Fibroblast of villous mesenchyme (primary cell): Measurements from ENCODE around the gene MFSD11. TPM values are rescaled to one million over a fixed set of nuclear protein-coding genes. Genes with fewer than 3 reads are reported as not detected.
A peak's percentile ranks its signal among the peaks of the same experiment; 100 is the strongest.
"Not testable (repeated sequence)": the region's sequence is repeated elsewhere in the genome, so short reads cannot be mapped to it uniquely, and the experiment has no call there.

Source experiments
- DNase-seq: peaks from one replicate; pipeline ENCODE4 v3.0.0-alpha.2; 2010; ENCODE audit warnings: low read depth
- H3K4me3 ChIP-seq: 2 replicates; pipeline ENCODE4 v1.5.1; 2011; ENCODE audit warnings: low read depth, mild to moderate bottlenecking, low read length
- total RNA-seq: library from RNA; depleted of rRNA; stranded (reverse); fragments of >200 nt; gene quantifications from 2 replicates; pipeline ENCODE4 v1.2.3, GENCODE V29; 2012
- TF ChIP-seq, protein P1 (sequence below): IDR thresholded peaks from 2 replicates; pipeline ENCODE4 v1.5.1; 2012; ENCODE audit warnings: low read depth, mild to moderate bottlenecking, low read length; ENCODE audit not compliant: insufficient read depth

Gene MFSD11
- total RNA-seq, 1 donor: 44.5 TPM

DNA sequence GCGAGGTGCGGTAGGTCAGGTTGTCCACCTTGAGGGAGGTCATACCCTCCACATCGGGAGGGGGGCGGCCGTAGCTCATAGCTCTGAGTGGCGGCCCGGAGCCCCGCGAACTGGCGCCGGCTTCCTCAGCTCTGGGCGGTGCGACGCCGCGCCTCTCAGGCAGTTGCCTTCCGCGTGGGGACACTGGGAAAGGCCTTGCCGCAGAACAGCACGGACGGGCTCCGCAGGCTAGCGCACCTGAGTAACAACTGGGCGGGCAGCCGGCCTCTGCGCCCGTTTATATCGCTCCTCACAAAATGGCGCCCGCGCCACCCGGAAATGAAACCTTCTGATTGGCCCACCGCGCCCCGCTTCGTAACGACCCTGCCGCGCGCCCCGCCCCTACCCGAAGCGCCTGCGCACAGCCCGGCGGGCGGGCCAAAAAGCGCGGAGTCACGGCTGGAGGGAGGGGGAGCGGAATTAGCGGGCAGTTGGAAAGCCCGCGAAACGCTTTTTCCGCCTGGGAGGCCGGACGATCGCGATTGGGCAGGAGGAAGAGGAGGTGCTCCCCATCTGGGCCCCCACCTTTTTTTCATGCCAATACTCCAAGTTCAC is 740 bp upstream of the MFSD11 start, which contains the start of gene SRSF2:
TSS of gene SRSF2 (minus strand) at position 250 of the 594 bp plus-strand sequence. CDS start at position 79, 171 bp downstream.
- TF ChIP-seq, protein P1, sequence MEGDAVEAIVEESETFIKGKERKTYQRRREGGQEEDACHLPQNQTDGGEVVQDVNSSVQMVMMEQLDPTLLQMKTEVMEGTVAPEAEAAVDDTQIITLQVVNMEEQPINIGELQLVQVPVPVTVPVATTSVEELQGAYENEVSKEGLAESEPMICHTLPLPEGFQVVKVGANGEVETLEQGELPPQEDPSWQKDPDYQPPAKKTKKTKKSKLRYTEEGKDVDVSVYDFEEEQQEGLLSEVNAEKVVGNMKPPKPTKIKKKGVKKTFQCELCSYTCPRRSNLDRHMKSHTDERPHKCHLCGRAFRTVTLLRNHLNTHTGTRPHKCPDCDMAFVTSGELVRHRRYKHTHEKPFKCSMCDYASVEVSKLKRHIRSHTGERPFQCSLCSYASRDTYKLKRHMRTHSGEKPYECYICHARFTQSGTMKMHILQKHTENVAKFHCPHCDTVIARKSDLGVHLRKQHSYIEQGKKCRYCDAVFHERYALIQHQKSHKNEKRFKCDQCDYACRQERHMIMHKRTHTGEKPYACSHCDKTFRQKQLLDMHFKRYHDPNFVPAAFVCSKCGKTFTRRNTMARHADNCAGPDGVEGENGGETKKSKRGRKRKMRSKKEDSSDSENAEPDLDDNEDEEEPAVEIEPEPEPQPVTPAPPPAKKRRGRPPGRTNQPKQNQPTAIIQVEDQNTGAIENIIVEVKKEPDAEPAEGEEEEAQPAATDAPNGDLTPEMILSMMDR: no peak
- H3K4me3 ChIP-seq: peak within 1 kb of the TSS; percentile 94
- DNase-seq: peak; percentile 99

- peak overlapping the region; percentile 94 for H3K4me3 ChIP-seq
- TF ChIP-seq, protein P1: no peak
- peak; percentile 33 for DNase-seq
These were observed 540 bp downstream of the MFSD11 start for GRCh38 chr17:76738468-76738850.

DNA sequence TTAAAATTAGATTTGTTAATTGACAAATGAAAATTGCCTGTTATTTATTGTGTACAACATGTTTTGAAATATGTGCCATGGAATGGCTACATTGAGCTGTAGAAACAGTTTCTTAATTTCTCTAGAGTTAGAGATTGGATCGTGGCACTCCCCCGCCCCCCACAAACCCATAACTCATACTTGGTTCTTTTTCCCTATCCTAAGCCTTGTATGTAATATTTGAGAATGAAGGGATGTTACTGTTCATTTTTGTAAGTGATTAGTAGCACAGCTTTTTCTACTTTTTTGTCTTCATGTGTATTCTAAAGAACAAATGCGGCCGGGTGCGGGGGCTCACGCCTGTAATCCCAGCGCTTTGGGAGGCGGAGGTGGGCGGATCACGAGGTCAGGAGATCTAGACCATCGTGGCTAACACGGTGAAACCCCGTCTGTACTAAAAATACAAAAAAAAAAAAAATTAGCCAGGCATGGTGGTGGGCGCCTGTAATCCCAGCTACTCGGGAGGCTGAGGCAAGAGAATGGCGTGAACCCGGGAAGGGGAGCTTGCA is 1.7 kb downstream of the MFSD11 start:
- H3K4me3 ChIP-seq: peak overlapping the region; percentile 94
- DNase-seq: not testable (repeated sequence)

DNA sequence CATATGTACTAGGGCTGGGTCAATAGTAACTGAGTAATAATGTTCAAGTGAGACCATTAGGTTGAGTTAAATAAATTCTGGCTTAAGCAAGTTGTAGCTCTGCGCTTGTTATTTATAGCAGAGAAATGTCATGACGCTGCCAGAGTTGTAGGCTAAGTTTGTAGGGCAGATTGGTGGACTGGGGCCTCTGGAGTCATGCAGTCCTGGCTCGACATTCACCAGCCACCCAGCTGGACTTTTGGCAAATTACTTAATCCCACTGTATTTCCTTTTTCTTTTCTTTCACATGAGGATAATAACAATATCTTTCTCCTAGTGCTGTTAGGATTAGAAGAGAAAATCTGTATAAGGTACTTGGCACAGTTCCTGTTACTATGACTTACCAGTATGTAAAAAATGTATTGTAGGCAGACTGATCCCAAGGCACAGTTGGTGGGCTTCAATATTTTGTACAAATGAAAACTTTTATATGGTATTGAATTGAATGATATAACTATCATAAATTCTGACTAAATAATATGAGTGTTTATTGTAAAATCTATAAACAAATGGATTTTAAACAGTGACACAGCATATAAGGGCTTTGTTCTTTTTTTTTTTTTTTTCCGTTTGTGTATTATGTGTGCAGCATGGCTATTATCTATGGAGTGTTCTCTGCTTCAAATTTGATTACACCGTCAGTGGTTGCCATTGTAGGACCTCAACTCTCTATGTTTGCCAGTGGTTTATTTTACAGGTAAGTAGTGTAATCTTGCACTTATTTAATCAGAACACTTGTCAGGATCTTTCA is 2.6 kb downstream of the MFSD11 start:
- DNase-seq: peak; percentile 48
- H3K4me3 ChIP-seq: no peak overlapping the region
- TF ChIP-seq, protein P1: no peak

DNA sequence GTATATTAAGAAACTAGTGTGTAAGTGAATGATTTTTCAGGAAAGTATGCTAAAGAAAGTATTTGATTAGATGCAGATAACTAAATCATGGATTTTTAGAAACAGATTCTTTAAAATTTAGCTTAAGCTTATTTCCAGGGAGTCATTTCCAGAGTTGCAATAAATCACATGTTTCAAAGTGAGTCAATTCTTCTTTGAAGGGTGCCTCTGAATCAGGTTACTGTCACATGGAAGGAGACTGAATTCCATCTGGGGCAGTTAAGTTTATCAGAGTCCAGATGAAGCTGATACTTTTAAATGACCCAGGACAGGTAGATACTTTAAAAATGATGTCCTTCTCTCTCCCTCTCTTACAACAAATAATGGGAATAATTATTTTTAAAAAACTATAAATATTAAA is 5.0 kb downstream of the MFSD11 start:
- TF ChIP-seq, protein P1: no peak
- no peak for DNase-seq
- no peak overlapping the region for H3K4me3 ChIP-seq

GRCh38 chr17:76744747-76745146 is 6.8 kb downstream of the MFSD11 start:
- TF ChIP-seq, protein P1: no peak
- DNase-seq: no peak
- H3K4me3 ChIP-seq: no peak overlapping the region

- H3K4me3 ChIP-seq, DNase-seq: not testable (repeated sequence)
These were observed 7.9 kb downstream of the MFSD11 start for GRCh38 chr17:76745785-76746184.
